Activated CD8-positive, alpha-beta T cell treated with anti-CD3 and anti-CD28 coated beads for 36 hours (primary cell): ENCODE measurements around the gene CSRNP3. TPM values are rescaled to one million over a fixed set of nuclear protein-coding genes. Genes with fewer than 3 reads are reported as not detected.

Experiments
- ATAC-seq: fragments of 200-7000 bp; cut with Tn5 transposase; one replicate; pipeline ENCODE4 v1.10.0; 2021; ENCODE audit warnings: mild to moderate bottlenecking, moderate library complexity
- CTCF ChIA-PET: fragments of 350-600 bp; sonication (Branson Sonifier 250); formaldehyde crosslinking; loops from one replicate; lab custom pipeline; 2021; ENCODE audit warnings: antibody characterized with exemption; lab: Charles Lee
- POLR2A ChIA-PET: fragments of 350-600 bp; sonication (Branson Sonifier 250); formaldehyde crosslinking; loops from one replicate; lab custom pipeline; 2021; ENCODE audit warnings: antibody characterized with exemption; lab: Charles Lee
- DNase-seq: peaks from one replicate; pipeline ENCODE4 v3.0.0-alpha.2; 2020
- H3K27ac Mint-ChIP-seq: one replicate; pipeline ENCODE4 v1.8.0; 2021; ENCODE audit warnings: mild to moderate bottlenecking, mixed read lengths
- H3K27me3 Mint-ChIP-seq: one replicate; pipeline ENCODE4 v1.8.0; 2021; ENCODE audit warnings: mixed read lengths
- H3K36me3 Mint-ChIP-seq: one replicate; pipeline ENCODE4 v1.8.0; 2021; ENCODE audit warnings: low read depth, mixed read lengths
- H3K4me1 Mint-ChIP-seq: one replicate; pipeline ENCODE4 v1.8.0; 2021; ENCODE audit warnings: low read depth, mixed read lengths
- H3K4me3 Mint-ChIP-seq: one replicate; pipeline ENCODE4 v1.8.0; 2021; ENCODE audit warnings: mild to moderate bottlenecking, moderate library complexity, mixed read lengths
- H3K9me3 Mint-ChIP-seq: one replicate; pipeline ENCODE4 v1.8.0; 2021; ENCODE audit warnings: mixed read lengths
- CTCF ChIP-seq: fragments of 200-600 bp; IDR thresholded peaks from one replicate; pipeline ENCODE4 v1.8.0; 2022; ENCODE audit warnings: antibody characterized with exemption, mild to moderate bottlenecking
- intact Hi-C: fragments of 100-400 bp; cut with micrococcal nuclease; formaldehyde crosslinking; loops from one replicate; pipeline ENCODE4 v1.10.0; 2022
- total RNA-seq, 2 experiments: library from RNA; stranded (reverse); gene quantifications; one replicate each; pipeline ENCODE4 v1.2.3, GENCODE V29; 2021

The CSRNP3 gene
- total RNA-seq, 2 experiments from 2014 or later: not detected

- no peaks in the 10 kb centered on the region for H3K27me3 Mint-ChIP-seq
- ATAC-seq (no peak), DNase-seq (no peak)
- H3K4me3 Mint-ChIP-seq: no peak overlapping the region
- no peaks in the 10 kb centered on the region for H3K9me3 Mint-ChIP-seq
- no peak for TF ChIP-seq CTCF
- CTCF ChIA-PET: no interaction called here
- POLR2A ChIA-PET: no interaction called here
- intact Hi-C loops: no loop called here
- no peaks in the 10 kb centered on the region for H3K4me1 Mint-ChIP-seq
- no peaks in the 10 kb centered on the region for H3K36me3 Mint-ChIP-seq
- no peak overlapping the region for H3K27ac Mint-ChIP-seq
These were observed 206.1 kb downstream of the CSRNP3 start for GRCh38 chr2:165675551-165675968.

GRCh38 chr2:165678882-165679281, 209.4 kb downstream of the CSRNP3 start:
- no peak for DNase-seq
- Mint-ChIP-seq H3K9me3 (no peaks in the 10 kb centered on the region), H3K27ac (no peak overlapping the region), H3K4me1 (no peaks in the 10 kb centered on the region), H3K36me3 (no peaks in the 10 kb centered on the region), H3K27me3 (no peaks in the 10 kb centered on the region), H3K4me3 (no peak overlapping the region)
- intact Hi-C loops: no loop called here
- ChIA-PET CTCF (no interaction called here), POLR2A (no interaction called here)
- ATAC-seq: no peak
- no peak for TF ChIP-seq CTCF

- H3K4me3 Mint-ChIP-seq: no peak overlapping the region
- no peaks in the 10 kb centered on the region for H3K4me1 Mint-ChIP-seq
- no peaks in the 10 kb centered on the region for H3K27me3 Mint-ChIP-seq
- CTCF ChIA-PET: no interaction called here
- TF ChIP-seq CTCF: no peak
- POLR2A ChIA-PET: no interaction called here
- no peak overlapping the region for H3K27ac Mint-ChIP-seq
- no peak for DNase-seq
- H3K36me3 Mint-ChIP-seq: no peaks in the 10 kb centered on the region
- no peak for ATAC-seq
- intact Hi-C loops: no loop called here
- no peaks in the 10 kb centered on the region for H3K9me3 Mint-ChIP-seq
These were observed 210.1 kb downstream of the CSRNP3 start for GRCh38 chr2:165679621-165680020.

GRCh38 chr2:165681841-165682240, 212.3 kb downstream of the CSRNP3 start:
- ATAC-seq (no peak), DNase-seq (no peak)
- Mint-ChIP-seq H3K4me3 (no peak overlapping the region), H3K36me3 (no peaks in the 10 kb centered on the region), H3K27ac (no peak overlapping the region), H3K27me3 (peaks cover 3% of the 10 kb centered on the region), H3K4me1 (no peaks in the 10 kb centered on the region), H3K9me3 (no peaks in the 10 kb centered on the region)
- POLR2A ChIA-PET: no interaction called here
- CTCF ChIA-PET: interaction anchor here (1.4 to 1.9 kb wide), 2 partner anchors 10 to 192 kb away, joined by 3 to 6 read pairs; no protein-coding TSS in a partner anchor
- intact Hi-C loops: no loop called here
- no peak for TF ChIP-seq CTCF

GRCh38 chr2:165682546-165682945, 213.0 kb downstream of the CSRNP3 start:
- H3K4me1 Mint-ChIP-seq: no peaks in the 10 kb centered on the region
- no peaks in the 10 kb centered on the region for H3K36me3 Mint-ChIP-seq
- peaks cover 3% of the 10 kb centered on the region for H3K27me3 Mint-ChIP-seq
- ATAC-seq: no peak
- H3K9me3 Mint-ChIP-seq: no peaks in the 10 kb centered on the region
- ChIA-PET POLR2A (interaction anchor here (1.3 kb wide), 1 partner anchor 167 kb away, joined by 3 read pairs; no protein-coding TSS in a partner anchor), CTCF (interaction anchor here (1.4 to 1.9 kb wide), 2 partner anchors 9 to 192 kb away, joined by 3 to 6 read pairs; no protein-coding TSS in a partner anchor)
- intact Hi-C loops: no loop called here
- no peak overlapping the region for H3K27ac Mint-ChIP-seq
- no peak for TF ChIP-seq CTCF
- DNase-seq: no peak
- H3K4me3 Mint-ChIP-seq: no peak overlapping the region
